GM19438 (cell line): ENCODE measurements around the gene MCF2L2.
"Not testable (repeated sequence)": the region's sequence is repeated elsewhere in the genome, so short reads cannot be mapped to it uniquely, and the experiment has no call there.

Experiments
- ATAC-seq: cut with Tn5 transposase; IDR thresholded peaks from one replicate; pipeline ENCODE4 v1.9.1; 2021; ENCODE audit warnings: low read depth; ENCODE audit not compliant: unreplicated experiment

MCF2L2 gene

DNA sequence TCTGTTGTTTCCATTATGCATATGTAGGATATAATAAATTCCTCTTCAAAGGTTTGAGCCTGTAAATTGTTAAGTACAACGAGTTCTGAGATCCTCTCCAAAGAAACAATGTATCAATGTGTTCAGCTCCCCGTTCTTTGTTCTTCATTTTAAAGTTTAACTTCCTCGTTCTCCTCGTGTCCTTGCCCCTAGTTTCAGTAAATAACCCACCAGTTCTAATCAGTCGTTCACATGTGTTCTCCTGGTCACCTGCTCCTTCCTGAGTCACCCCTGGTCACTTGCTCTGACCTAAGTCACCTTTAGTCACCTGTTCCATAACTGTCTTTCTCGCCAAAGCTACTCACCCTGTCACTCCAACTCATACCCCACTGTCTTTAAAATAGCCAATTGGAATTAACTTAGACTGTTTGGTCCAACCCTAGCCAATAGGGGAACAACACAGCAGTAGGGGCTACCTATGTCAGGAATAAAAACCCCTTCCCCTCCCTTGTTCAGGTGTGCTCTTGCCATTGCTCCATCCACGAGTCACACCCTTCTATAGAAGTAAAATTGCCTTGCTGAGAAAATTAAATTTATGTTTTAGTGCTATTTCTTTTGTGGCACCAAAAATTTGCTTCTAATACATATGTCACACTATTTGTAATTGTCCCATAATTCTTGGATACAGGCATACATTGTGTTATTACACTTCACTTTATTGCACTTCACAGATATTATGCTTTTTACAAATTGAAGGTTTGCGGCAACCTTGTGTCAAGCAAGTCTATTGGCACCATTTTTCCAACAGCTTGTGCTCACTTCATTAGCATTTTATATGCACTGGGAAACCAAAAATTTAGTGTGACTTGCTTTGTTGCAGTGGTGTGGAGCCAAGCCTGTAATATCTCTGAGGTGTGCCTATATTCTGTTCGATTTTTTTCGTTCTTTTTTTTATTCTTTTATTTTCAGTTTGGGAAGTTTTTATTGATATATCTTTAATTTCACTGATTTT is 15.3 kb upstream of the MCF2L2 start:
- no peak for ATAC-seq

GRCh38 chr3:183442994-183443393 is 14.6 kb upstream of the MCF2L2 start:
- no peak for ATAC-seq

- not testable (repeated sequence) for ATAC-seq
Observed at GRCh38 chr3:183440521-183440920, 12.1 kb upstream of the MCF2L2 start.

DNA sequence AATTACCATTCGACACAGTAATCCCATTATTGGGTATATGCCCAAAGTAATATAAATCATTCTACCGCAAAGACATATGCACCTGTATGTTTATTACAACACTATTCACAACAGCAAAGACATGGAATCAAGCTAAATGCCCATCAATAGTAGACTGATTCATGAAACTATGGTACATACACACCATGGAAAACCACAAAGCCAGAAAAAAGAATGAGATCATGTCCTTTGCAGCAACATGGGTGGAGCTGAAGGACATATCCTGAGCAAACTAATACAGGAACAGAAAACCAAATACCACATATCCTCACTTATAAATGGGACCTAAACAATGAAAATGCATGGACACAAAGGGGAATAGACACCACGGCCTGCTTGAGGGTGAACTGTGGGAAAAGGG is 11.1 kb upstream of the MCF2L2 start:
- no peak for ATAC-seq

- ATAC-seq, result no peak
Observed at GRCh38 chr3:183438735-183439134, 10.3 kb upstream of the MCF2L2 start.

DNA sequence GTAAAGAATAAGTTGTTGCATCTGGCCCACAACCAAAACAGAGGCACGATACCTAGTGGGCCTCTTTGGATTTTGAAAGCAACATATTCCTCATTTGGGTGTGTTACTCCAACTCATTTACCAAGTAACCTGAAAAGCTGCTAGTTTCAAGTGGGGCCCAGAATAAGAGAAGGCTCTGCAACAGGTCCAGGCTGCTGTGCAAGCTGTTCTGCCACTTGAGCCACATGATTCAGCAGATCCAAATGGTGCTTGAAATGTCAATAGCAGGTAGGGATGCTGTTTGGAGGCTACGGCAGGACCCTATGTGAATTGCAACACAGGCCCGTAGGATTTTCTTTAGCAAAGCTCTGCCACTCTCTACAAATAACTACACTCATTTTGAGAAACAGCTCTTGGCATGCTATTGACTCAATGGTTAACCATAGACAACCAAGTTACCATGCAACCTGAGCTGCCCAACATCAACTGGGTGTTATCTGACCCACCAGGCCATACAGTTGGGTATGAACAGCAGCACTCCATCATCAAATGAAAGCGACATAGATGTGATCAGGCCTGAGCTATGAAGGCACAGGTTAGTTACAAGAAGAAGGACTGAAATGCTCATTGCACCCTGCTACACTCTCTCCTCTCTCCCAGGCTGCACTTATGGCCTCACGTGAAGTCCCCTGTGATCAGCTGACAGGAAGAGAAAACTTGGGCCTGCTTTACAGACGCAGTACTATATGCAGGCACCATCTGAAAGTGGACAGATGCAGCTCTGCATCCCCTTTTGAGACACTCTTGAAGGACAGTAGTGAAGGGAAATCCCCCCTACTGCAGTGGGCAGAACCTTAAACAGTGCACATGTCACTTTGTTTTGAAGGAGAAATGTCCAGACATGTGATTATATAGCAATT is 9.5 kb upstream of the MCF2L2 start:
- no peak for ATAC-seq

- no peak for ATAC-seq
Observed at GRCh38 chr3:183437061-183437460, 8.6 kb upstream of the MCF2L2 start.

DNA sequence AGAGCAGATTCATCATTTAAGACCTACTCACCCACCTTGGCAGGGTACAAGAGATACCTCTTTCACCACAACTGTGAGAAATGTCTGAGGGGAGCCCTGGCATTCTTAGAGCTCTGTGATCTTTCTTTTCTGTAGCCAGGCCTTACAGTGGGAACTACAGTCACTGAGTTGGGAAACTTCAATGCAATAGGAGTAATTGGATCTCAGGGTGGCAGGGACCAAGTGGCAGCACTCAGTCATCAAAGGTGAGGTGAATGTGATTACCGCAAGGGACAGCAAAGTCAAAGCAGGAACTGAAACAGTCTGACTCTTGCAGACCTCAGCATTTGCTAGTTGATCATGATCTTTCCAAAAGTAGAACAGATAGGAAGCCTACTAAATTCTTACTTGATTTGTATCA is 7.2 kb upstream of the MCF2L2 start:
- peak; percentile 64 for ATAC-seq

DNA sequence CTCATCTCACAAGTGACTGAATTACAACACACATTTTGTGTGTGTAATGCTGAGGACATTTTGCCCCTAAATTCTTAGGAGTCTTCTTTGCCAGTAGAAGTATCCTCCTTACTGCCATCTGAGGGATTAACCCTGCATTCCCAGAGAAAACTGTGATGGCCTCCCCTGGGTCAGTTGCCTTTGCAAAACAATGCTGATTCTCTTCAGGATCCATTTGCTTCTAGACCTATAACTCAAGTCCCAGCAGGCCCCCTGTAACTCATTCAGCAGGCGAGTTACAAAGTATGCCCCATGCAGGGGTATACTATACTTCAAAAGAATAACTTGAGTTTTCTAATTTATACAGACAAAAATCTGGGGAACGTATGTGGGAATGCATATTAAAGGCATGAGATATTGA is 6.6 kb upstream of the MCF2L2 start:
- ATAC-seq, result no peak

DNA sequence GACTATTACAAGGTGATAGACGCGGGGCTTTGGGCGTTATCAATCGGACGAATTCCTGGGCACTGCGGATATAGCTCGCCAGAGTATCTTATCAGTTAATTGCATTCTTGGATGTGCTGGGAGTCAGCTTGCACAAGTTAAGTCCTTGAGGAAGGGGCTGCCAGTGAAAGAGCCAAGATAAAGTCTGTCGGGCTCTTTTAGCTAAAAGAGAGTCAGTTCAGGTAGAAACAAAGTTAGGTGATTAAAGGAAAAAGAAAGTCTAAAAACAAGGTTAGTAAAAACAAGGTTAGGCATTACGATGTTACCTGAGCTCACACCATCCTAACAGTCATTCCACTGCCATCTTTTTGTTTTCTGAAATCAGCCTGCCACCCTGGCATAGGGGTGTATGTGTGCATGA is 6.1 kb upstream of the MCF2L2 start:
- no peak for ATAC-seq

GRCh38 chr3:183430325-183430957 is 2.0 kb upstream of the MCF2L2 start:
- no peak for ATAC-seq

- peak; percentile 48 for ATAC-seq
Observed at GRCh38 chr3:183427876-183428446, 458 bp downstream of the MCF2L2 start.

- ATAC-seq, result no peak
Observed at GRCh38 chr3:183427196-183427875, 1.1 kb downstream of the MCF2L2 start.

DNA sequence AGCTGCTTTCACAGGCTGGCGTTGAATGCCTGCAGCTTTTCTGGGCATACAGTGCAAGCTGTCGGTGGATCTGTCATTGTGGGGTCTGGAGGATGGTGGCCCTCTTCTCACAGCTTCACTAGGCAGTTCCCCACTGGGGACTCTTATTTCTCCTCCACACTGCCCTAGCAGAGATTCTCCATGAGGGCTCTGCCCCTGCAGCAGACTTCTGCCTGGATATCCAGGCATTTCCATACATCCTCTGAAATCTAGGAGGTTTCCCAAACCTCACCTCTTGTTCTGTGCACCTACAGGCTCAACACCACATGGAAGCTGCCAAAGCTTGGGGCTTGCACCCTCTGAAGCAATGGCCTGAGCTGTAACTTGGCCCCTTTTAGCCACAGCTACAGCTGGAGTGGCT is 9.6 kb downstream of the MCF2L2 start:
- not testable (repeated sequence) for ATAC-seq

DNA sequence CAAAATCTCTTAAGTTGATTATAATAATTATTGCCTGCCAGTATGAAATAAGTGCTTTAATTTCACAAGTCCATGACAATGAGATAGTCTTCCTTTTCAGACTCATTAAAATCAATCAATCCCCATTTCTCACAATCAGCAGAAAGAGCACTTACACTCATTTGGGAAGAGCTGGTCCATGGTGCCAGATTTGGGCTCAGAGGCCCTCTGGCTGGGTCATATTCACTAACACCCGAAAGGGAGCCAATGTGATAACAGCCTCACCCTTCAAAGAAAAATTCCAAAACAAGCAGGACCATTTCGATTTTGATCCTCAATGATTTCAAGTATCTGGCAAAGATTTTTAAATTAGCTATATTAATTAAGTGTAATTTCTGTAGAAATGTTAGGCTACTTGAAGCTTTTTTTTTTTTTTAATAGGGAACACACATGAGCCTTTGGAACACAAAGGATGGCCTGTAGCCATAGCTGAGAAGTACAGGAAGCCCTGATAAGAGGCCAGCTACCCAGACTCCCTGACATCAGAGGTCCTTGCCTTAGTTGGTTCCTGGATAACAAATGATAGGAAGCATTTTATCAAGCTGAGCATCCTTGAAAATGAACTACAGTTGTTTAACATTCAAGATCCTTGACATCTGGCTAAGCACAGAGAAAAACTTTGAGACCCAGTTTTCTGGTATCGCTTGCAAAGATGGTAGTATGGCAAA is 17.1 kb downstream of the MCF2L2 start:
- no peak for ATAC-seq

DNA sequence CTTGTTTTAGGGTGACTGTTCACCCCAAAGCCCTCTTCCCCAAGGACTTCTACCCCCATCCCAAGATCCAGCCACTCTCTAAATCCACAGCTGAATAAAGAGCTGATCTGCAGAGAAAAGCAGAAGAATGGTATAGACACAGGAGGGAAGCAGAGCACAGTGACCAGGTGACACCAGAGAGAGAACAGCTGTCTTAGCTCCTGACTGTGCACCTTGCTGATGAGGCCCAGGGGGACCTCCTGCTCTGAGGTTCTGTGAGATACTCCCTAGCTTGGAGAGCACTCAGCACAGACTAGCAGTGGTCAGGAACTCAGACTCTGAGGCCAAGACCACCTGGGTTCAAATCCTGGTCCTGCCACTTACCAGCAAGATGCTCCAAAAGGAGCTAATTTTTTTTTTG is 17.7 kb downstream of the MCF2L2 start:
- ATAC-seq, result no peak

DNA sequence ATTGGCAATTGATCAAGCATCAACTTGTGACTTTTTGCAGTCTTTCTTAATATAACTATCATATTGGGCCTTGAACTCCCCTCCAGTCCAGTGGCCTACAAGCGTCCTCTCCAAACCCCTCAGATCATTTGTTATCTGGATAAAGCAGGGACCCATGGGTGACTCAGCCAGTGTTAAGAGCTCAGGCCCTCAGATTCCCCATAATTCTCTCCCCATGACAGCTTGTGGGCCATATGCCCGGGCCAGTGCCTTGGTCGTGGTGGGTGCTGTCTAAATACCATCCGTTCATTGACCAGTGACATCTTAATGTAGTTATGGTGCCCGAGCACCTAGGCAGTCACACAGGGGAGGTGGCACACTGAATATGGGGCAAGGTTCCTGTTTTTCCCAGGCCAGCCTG is 18.1 kb downstream of the MCF2L2 start:
- ATAC-seq, result no peak

GRCh38 chr3:183409219-183409618 is 19.2 kb downstream of the MCF2L2 start:
- no peak for ATAC-seq

GRCh38 chr3:183401678-183402077 is 26.7 kb downstream of the MCF2L2 start:
- no peak for ATAC-seq
